ENCODE data around the gene PARD3. TPM values are rescaled to one million over a fixed set of nuclear protein-coding genes. Genes with fewer than 3 reads are reported as not detected.

Gene PARD3
- total RNA-seq, 1 donor from 2014 or later = 22.9 TPM

GRCh38 chr10:34567659-34568253 lies 247.3 kb downstream of the PARD3 start:
- peaks cover 5% of the 10 kb centered on the region for H3K27me3 Mint-ChIP-seq (ENCODE audit: unreplicated experiment)
- no peak for DNase-seq
- no peak for TF ChIP-seq CTCF (IDR thresholded peaks at IDR 0.05; ENCODE audit: partially characterized antibody, unreplicated experiment)
- H3K27ac Mint-ChIP-seq (ENCODE audit: unreplicated experiment) = peak overlapping the region; percentile 84
- no peaks in the 10 kb centered on the region for H3K36me3 Mint-ChIP-seq (ENCODE audit: unreplicated experiment)
- no peaks in the 10 kb centered on the region for H3K9me3 Mint-ChIP-seq (ENCODE audit: unreplicated experiment)
- peak overlapping the region; percentile 64 for H3K4me3 Mint-ChIP-seq (ENCODE audit: unreplicated experiment)
- peaks cover 37% of the 10 kb centered on the region for H3K4me1 Mint-ChIP-seq (ENCODE audit: low read depth, unreplicated experiment)

- Mint-ChIP-seq H3K27me3 (ENCODE audit: unreplicated experiment) (peaks cover 5% of the 10 kb centered on the region), H3K27ac (ENCODE audit: unreplicated experiment) (peak overlapping the region; percentile 71), H3K4me3 (ENCODE audit: unreplicated experiment) (peak overlapping the region; percentile 4), H3K4me1 (ENCODE audit: low read depth, unreplicated experiment) (peaks cover 35% of the 10 kb centered on the region), H3K36me3 (ENCODE audit: unreplicated experiment) (no peaks in the 10 kb centered on the region), H3K9me3 (ENCODE audit: unreplicated experiment) (no peaks in the 10 kb centered on the region)
- DNase-seq = no peak
- no peak for TF ChIP-seq CTCF (IDR thresholded peaks at IDR 0.05; ENCODE audit: partially characterized antibody, unreplicated experiment)
These were observed 249.2 kb downstream of the PARD3 start for GRCh38 chr10:34565934-34566333.

- Mint-ChIP-seq H3K27ac (ENCODE audit: unreplicated experiment) (no peak overlapping the region), H3K4me1 (ENCODE audit: low read depth, unreplicated experiment) (no peaks in the 10 kb centered on the region), H3K4me3 (ENCODE audit: unreplicated experiment) (no peak overlapping the region), H3K9me3 (ENCODE audit: unreplicated experiment) (no peaks in the 10 kb centered on the region), H3K27me3 (ENCODE audit: unreplicated experiment) (no peaks in the 10 kb centered on the region), H3K36me3 (ENCODE audit: unreplicated experiment) (no peaks in the 10 kb centered on the region)
- no peak for DNase-seq
- TF ChIP-seq CTCF (IDR thresholded peaks at IDR 0.05; ENCODE audit: partially characterized antibody, unreplicated experiment) = no peak
These were observed 257.0 kb downstream of the PARD3 start for GRCh38 chr10:34558093-34558583.

GRCh38 chr10:34557173-34557572 lies 257.9 kb downstream of the PARD3 start:
- no peaks in the 10 kb centered on the region for H3K27me3 Mint-ChIP-seq (ENCODE audit: unreplicated experiment)
- H3K9me3 Mint-ChIP-seq (ENCODE audit: unreplicated experiment) = no peaks in the 10 kb centered on the region
- no peak overlapping the region for H3K4me3 Mint-ChIP-seq (ENCODE audit: unreplicated experiment)
- DNase-seq = no peak
- no peak overlapping the region for H3K27ac Mint-ChIP-seq (ENCODE audit: unreplicated experiment)
- no peaks in the 10 kb centered on the region for H3K4me1 Mint-ChIP-seq (ENCODE audit: low read depth, unreplicated experiment)
- no peak for TF ChIP-seq CTCF (IDR thresholded peaks at IDR 0.05; ENCODE audit: partially characterized antibody, unreplicated experiment)
- H3K36me3 Mint-ChIP-seq (ENCODE audit: unreplicated experiment) = no peaks in the 10 kb centered on the region

GRCh38 chr10:34555653-34556052 lies 259.4 kb downstream of the PARD3 start:
- Mint-ChIP-seq H3K27ac (ENCODE audit: unreplicated experiment) (no peak overlapping the region), H3K9me3 (ENCODE audit: unreplicated experiment) (no peaks in the 10 kb centered on the region), H3K36me3 (ENCODE audit: unreplicated experiment) (no peaks in the 10 kb centered on the region), H3K4me3 (ENCODE audit: unreplicated experiment) (no peak overlapping the region), H3K4me1 (ENCODE audit: low read depth, unreplicated experiment) (no peaks in the 10 kb centered on the region), H3K27me3 (ENCODE audit: unreplicated experiment) (no peaks in the 10 kb centered on the region)
- no peak for DNase-seq
- no peak for TF ChIP-seq CTCF (IDR thresholded peaks at IDR 0.05; ENCODE audit: partially characterized antibody, unreplicated experiment)
